HCT116 (cell line): ENCODE results near the gene LRRC1. TPM values are rescaled to one million over a fixed set of nuclear protein-coding genes. Genes with fewer than 3 reads are reported as not detected.

Experiments
- ATAC-seq: fragments of 200-7000 bp; cut with Tn5 transposase; 2 replicates; pipeline ENCODE4 v1.9.1; 2020; ENCODE audit warnings: mild to moderate bottlenecking, moderate library complexity
- BruUV-seq: library from RNA; stranded (reverse); fragments of 400-500 nt; replicated peaks from 2 replicates; lab custom pipeline; 2021; lab: Mats Ljungman, UMichigan
- CTCF ChIA-PET: fragments of 300-600 bp; sonication (Branson Sonifier 250); formaldehyde crosslinking; loops from one replicate; lab custom pipeline; 2021; ENCODE audit warnings: antibody characterized with exemption; lab: Charles Lee
- POLR2A ChIA-PET: fragments of 300-600, 350-600 bp; sonication (Branson Sonifier 250); formaldehyde crosslinking; loops from one replicate; lab custom pipeline; 2021; ENCODE audit warnings: antibody characterized with exemption; lab: Charles Lee
- RAD21 ChIA-PET, 2 experiments: fragments of 300-600 bp; sonication (Branson Sonifier 250); formaldehyde crosslinking; loops; one replicate each; lab custom pipeline; 2023; ENCODE audit warnings: low total read pairs in 2 of 2; ENCODE audit not compliant: uncharacterized antibody in 2 of 2, unreplicated experiment in 2 of 2, low non-redundant PET in 1 of 2; lab: Charles Lee
- DNase-seq: peaks from one replicate; pipeline ENCODE4 v3.0.0-alpha.2; 2010; ENCODE audit warnings: low read depth, low spot score
- H2AFZ ChIP-seq: fragments of 200-600 bp; shearing (Covaris generic), sonication (generic); 2 replicates; pipeline ENCODE4 v1.6.1; 2017; ENCODE audit warnings: low read depth, mixed run types, mixed read lengths, antibody characterized with exemption, low read length; ENCODE audit not compliant: poor library complexity, severe bottlenecking
- H3K27ac ChIP-seq: 2 replicates; pipeline ENCODE4 v1.5.1; 2012; ENCODE audit warnings: low read depth, low read length
- H3K27me3 ChIP-seq: fragments of 200-600 bp; sonication (generic); 2 replicates; pipeline ENCODE4 v1.6.1; 2016; ENCODE audit warnings: mixed run types, low read length, mixed read lengths; ENCODE audit not compliant: insufficient read depth
- H3K36me3 ChIP-seq, 2 experiments: fragments of 200-500 bp in 1 of 2; fragments of 200-600 bp in 1 of 2; sonication (Bioruptor generic) in 1 of 2; sonication (generic) in 1 of 2; 2 replicates each; pipeline versions ENCODE4 v1.5.1 to v1.6.1; 2014 to 2016; ENCODE audit warnings: low read length in 2 of 2, inconsistent platforms in 1 of 2, mixed read lengths in 1 of 2, mixed run types in 1 of 2; ENCODE audit not compliant: insufficient read depth in 2 of 2, control insufficient read depth in 1 of 2
- H3K4me1 ChIP-seq, 2 experiments: fragments of 200-600 bp in 1 of 2; sonication (generic) in 1 of 2; 2 replicates each; pipeline versions ENCODE4 v1.5.1 to v1.6.1; 2012 to 2017; ENCODE audit warnings: low read length in 2 of 2, inconsistent platforms in 1 of 2, mild to moderate bottlenecking in 1 of 2, mixed read lengths in 1 of 2, mixed run types in 1 of 2, moderate library complexity in 1 of 2; ENCODE audit not compliant: insufficient read depth in 2 of 2, control insufficient read depth in 1 of 2
- H3K4me2 ChIP-seq: fragments of 200-600 bp; sonication (generic); 2 replicates; pipeline ENCODE4 v1.6.1; 2017; ENCODE audit warnings: mixed run types, low read length, mixed read lengths
- H3K4me3 ChIP-seq, 2 experiments: fragments of 200-600 bp in 1 of 2; sonication (generic) in 1 of 2; replicated peaks in 1 of 2; 2 replicates each; pipeline ENCODE4 v1.5.1; 2011 to 2016; ENCODE audit warnings: low read length in 2 of 2, control low read depth in 1 of 2, low read depth in 1 of 2, mild to moderate bottlenecking in 1 of 2, mixed read lengths in 1 of 2, mixed run types in 1 of 2
- H3K79me2 ChIP-seq: fragments of 200-600 bp; sonication (generic); 2 replicates; pipeline ENCODE4 v1.6.1; 2017; ENCODE audit warnings: mild to moderate bottlenecking, mixed run types, low read length, moderate library complexity, mixed read lengths; ENCODE audit not compliant: insufficient read depth
- H3K9ac ChIP-seq: fragments of 200-600 bp; sonication (generic); 2 replicates; pipeline ENCODE4 v1.6.1; 2016; ENCODE audit warnings: low read length, mixed read lengths
- H3K9me2 ChIP-seq: fragments of 200-600 bp; sonication (generic), shearing (Covaris generic); 2 replicates; pipeline ENCODE4 v1.6.1; 2017; ENCODE audit warnings: mixed run types, mild to moderate bottlenecking, moderate library complexity; ENCODE audit not compliant: insufficient read depth
- H3K9me3 ChIP-seq, 2 experiments: fragments of 200-500 bp in 1 of 2; fragments of 200-600 bp in 1 of 2; sonication (Bioruptor generic) in 1 of 2; sonication (generic) in 1 of 2; 2 replicates each; pipeline ENCODE4 v1.6.1; 2014 to 2017; ENCODE audit warnings: low read length in 2 of 2, mixed read lengths in 2 of 2, inconsistent platforms in 1 of 2, low read depth in 1 of 2, mild to moderate bottlenecking in 1 of 2, mixed run types in 1 of 2, moderate library complexity in 1 of 2; ENCODE audit not compliant: control insufficient read depth in 1 of 2, insufficient read depth in 1 of 2
- H4K20me1 ChIP-seq: fragments of 200-600 bp; sonication (generic), shearing (Covaris generic); 2 replicates; pipeline ENCODE4 v1.6.1; 2017; ENCODE audit warnings: mixed run types, mild to moderate bottlenecking, moderate library complexity; ENCODE audit not compliant: insufficient read depth
- ATF3 ChIP-seq: IDR thresholded peaks from 2 replicates; pipeline ENCODE4 v1.6.1; 2012
- CBX3 ChIP-seq: IDR thresholded peaks from 2 replicates; pipeline ENCODE4 v1.6.1; 2012; ENCODE audit warnings: low read depth
- EGR1 ChIP-seq: IDR thresholded peaks from 2 replicates; pipeline ENCODE4 v1.6.1; 2012; ENCODE audit warnings: low read depth
- ELF1 ChIP-seq: IDR thresholded peaks from 2 replicates; pipeline ENCODE4 v1.6.1; 2012; ENCODE audit warnings: low read depth, borderline replicate concordance
- EZH2 ChIP-seq: fragments of 200-600 bp; sonication (generic); IDR thresholded peaks from 2 replicates; pipeline ENCODE4 v1.6.1; 2017; ENCODE audit warnings: antibody characterized with exemption, mixed run types
- EZH2phosphoT487 ChIP-seq: fragments of 200-600 bp; IDR thresholded peaks from 2 replicates; pipeline ENCODE4 v1.6.1; 2018; ENCODE audit warnings: antibody characterized with exemption, borderline replicate concordance
- MAX ChIP-seq: IDR thresholded peaks from 2 replicates; pipeline ENCODE4 v1.6.1; 2012
- POLR2A ChIP-seq: IDR thresholded peaks from 2 replicates; pipeline ENCODE4 v1.7.0; 2011; ENCODE audit warnings: borderline replicate concordance; ENCODE audit not compliant: insufficient read depth, insufficient read length; ENCODE audit errors: extremely low read depth
- SIN3A ChIP-seq: IDR thresholded peaks from 2 replicates; pipeline ENCODE4 v1.6.1; 2012; ENCODE audit warnings: low read depth
- YY1 ChIP-seq: IDR thresholded peaks from 2 replicates; pipeline ENCODE4 v1.6.1; 2011; ENCODE audit warnings: low read length, low read depth, moderate library complexity, mild to moderate bottlenecking; ENCODE audit not compliant: insufficient replicate concordance; ENCODE audit errors: extremely low read depth
- ZBTB33 ChIP-seq: IDR thresholded peaks from 2 replicates; pipeline ENCODE4 v1.6.1; 2011; ENCODE audit warnings: mild to moderate bottlenecking, low read length, moderate library complexity; ENCODE audit not compliant: insufficient replicate concordance; ENCODE audit errors: extremely low read depth
- ZNF274 ChIP-seq: fragments of 200-500 bp; sonication (Bioruptor generic); IDR thresholded peaks from 2 replicates; pipeline ENCODE4 v1.6.1; 2014; ENCODE audit warnings: mild to moderate bottlenecking, low read depth, low read length, inconsistent platforms
- intact Hi-C: fragments of 100-400 bp; cut with micrococcal nuclease; formaldehyde crosslinking; loops from 2 replicates; pipeline ENCODE4 v1.10.0; 2022
- total RNA-seq: library from RNA; stranded (reverse); gene quantifications from one replicate; pipeline ENCODE4 v1.2.1, GENCODE V29; 2021; ENCODE audit not compliant: unreplicated experiment

Gene LRRC1
- total RNA-seq, 1 experiment from 2014 or later = 19.8 TPM

GRCh38 chr6:53889365-53889764 lies 94.6 kb downstream of the LRRC1 start:
- DNase-seq = no peak
- intact Hi-C loops = no loop called here
- H3K79me2 ChIP-seq = no peaks in the 10 kb centered on the region
- no peak for ATAC-seq
- no peaks in the 10 kb centered on the region for H3K9me2 ChIP-seq
- TF ChIP-seq CBX3 (no peak), POLR2A (no peak), ATF3 (no peak), EZH2 (no peak), EZH2phosphoT487 (no peak), MAX (no peak), ELF1 (no peak), SIN3A (no peak), ZNF274 (no peak), YY1 (no peak), ZBTB33 (no peak), EGR1 (no peak)
- H3K36me3 ChIP-seq = no peaks in the 10 kb centered on the region
- ChIA-PET CTCF (no interaction called here), RAD21 (no interaction called here), POLR2A (no interaction called here)
- no TSS peak for BruUV-seq
- no peak overlapping the region for H3K4me3 ChIP-seq
- no peak overlapping the region for H3K9ac ChIP-seq
- H4K20me1 ChIP-seq = no peaks in the 10 kb centered on the region
- no peaks in the 10 kb centered on the region for H3K9me3 ChIP-seq
- H3K4me1 ChIP-seq = peaks cover 8% of the 10 kb centered on the region in 2 experiments
- no peak overlapping the region for H3K4me2 ChIP-seq
- no peak overlapping the region for H3K27ac ChIP-seq
- H3K27me3 ChIP-seq = no peaks in the 10 kb centered on the region
- H2AFZ ChIP-seq = no peak overlapping the region
